Dedifferentiated amniotic fluid mesenchymal stem cell (primary cell): ENCODE results near the gene RTF1.

ENCODE experiments used
- DNase-seq: peaks from one replicate; pipeline ENCODE4 v3.0.0-alpha.2; 2016; ENCODE audit errors: extremely low spot score

The RTF1 gene

DNA sequence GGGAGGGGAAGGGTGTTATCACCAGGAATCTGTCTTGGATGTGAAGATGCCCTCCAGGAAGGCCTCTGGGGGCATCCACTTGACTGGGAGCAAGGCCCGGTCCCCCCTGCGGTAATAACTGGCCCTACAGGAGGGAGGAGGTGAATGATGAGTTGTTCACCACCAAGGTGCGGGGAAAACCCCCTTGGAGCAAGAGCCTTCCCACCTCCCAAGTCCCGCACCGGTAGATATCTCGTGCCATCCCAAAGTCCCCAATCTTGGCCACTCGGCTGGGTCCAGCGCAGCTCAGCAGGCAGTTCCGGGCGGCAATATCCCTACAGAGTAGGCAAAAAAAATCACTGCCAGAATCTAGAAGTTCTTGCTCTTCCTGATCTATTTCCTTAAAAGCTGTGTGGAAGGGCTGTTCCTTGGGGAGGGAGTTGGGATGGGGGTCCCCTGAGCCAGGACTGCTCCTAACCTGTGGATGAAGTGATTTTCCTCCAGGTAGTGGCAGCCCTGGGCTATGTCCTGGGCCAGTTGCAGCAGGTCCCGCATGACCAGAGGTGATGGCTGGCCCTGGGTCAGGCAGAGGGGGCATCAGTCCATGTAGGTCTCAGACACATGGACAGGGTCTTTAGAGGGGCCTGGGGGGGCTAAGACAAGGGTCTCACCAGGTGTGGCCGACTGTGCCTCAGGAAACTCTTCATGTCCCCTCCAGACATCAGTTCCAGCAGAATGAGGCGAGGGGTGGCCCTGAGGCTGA lies 88.0 kb downstream of the RTF1 start:
- DNase-seq, result no peak

DNA sequence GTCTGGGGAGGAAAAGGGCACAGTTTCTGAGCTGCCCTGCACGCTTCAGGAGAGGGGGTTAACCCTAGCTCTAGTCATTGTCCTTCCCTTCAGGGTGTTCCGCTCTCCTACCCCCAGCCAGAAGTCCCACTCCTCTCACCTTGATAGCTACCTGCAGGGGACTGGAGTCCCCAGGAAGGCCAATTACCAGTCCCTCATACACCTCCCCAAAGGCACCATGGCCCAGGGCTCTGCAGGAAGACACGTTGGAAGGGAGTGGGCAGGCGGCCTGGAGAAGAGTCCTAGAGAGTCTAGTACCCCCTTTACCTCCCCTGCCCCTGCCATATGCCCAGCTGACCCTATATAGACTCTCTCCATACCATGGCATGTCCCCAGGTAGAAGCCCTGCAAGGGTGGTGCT lies 88.9 kb downstream of the RTF1 start:
- no peak for DNase-seq

DNA sequence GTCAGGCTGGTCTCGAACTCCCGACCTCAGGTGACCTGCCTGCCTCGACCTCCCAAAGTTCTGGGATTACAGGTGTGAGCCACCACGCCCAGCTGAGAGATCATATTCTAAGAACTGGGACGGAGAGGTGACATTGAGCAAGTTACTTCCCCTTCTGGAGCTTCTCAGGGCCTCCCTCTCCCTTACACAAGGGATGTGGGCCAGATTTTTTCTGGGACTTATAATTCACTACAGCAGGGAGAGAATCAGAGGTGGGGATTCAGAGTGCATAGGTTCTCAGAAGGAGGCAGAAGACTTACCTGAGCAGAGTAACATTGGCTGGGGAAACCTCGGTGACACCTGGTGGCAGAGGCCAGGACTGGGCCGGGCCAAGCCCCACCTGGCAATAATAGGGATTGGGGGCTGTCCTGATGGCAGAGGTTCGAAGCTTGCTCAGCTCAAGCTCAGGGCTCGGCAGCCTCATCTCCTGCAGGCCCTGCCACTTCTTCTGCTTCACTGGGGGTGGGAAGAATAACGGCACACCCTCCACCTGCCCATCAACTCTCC lies 90.0 kb downstream of the RTF1 start:
- no peak for DNase-seq

DNA sequence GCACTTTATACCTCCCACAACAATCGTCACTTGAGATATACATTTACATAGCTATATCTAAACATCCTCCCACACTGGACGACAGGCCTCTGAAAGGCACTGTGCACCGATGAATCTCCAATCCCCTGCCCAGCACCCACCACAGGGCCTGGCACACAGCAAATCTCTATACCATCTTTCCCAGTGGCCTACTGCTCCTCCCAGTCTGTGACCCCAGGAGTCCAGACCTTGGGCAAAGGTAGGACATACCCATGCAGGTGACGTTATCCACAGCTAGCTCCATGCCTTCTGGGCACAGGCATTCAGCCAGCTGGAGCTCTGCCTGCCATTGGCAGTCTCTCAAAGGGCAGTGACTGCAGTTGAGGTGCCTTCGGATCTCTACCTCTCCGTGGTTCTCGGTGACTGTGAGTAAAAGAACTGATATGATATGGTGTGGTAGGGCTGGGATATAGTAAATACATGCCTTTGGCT lies 91.0 kb downstream of the RTF1 start:
- no peak for DNase-seq

DNA sequence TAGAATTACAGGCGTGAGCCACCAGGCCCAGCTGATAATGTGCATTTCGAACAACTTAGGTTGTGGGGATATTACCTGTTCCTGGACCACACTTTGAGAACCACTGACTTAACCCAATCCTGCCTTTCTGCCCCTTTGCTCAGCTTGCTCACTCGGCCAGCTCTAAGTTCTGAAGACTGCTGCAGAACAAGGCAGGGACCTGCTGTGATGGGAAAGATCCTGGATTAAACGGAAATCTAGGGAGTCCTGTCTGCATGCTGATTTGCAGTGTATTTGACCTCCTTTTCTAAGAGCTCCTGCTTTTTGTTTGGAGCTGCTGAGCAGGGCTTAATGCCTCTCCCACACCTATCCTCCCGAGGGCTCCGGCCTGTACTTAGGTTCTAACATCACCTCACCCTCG lies 93.8 kb downstream of the RTF1 start:
- no peak for DNase-seq

DNA sequence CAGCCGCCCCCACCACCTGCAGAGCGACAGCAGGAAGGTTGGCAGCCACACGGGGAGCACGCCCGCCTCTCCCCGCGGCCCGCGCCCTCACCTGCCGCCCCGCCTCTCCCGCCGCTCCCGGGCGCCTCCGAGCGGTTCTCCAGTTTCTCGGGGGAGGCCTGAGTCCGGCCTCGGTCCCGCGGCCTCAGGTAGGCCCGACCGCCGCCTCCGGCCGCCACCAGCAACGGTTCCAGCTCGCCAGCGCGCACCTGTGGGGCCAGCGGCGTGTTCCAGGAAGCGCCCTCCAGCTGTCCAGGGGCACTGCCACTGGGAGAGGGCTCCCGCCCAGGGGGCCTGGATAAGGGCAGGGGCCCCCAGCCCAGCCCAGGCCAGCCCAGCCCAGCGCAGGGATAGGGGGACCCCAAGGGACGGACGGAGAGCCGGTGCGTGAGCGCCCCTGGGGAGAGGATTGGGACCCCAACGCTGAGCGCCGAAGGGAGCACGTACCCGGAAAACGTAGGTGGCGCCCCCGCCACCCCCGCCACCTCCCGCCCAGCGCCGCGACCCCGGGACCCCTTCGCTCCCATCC lies 94.5 kb downstream of the RTF1 start:
- no peak for DNase-seq

DNA sequence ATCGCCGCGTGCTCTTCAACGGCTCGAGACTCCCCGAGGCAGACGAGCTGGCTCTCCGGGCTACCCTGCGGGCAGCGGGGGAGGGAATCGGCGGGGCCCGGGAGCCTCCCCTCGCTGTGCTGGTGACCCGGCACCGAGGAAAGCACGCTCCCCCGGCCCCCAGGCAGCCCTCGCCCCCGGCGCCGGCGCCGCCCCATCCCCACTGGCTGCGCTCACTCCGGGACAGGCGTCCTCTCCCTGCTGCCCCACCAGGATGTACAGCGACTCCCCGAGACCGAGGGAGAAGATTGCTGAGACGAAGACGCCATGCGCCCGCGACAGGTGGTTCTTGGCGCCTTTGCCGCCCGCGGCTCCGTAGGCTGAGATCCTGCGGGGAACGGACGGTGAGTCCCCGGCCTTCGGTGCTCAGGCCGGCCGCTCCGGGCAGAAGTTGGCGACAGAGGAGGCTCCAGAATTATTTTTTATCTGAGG lies 95.0 kb downstream of the RTF1 start:
- DNase-seq, result no peak

DNA sequence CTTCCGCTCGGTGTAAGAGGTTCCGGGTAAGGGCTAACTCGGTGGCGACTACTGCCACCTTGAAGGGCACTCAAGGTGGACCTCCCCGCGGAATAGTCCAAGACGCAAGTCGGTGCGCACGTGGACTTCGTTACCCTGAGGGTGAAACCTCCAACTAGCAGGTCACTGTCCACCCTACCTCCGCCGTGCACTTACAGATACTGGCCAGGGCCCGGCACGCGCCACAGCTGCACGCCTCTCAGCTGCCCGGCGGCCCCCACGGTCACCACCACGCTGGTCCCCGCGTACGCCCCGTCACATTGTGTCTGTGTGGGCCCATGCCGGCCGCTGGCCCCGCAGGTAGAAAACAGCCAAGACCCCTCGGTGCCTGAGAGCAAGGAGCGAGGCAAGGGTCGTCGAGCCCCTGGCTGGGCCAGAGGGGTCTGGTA lies 95.6 kb downstream of the RTF1 start:
- DNase-seq, result no peak

DNA sequence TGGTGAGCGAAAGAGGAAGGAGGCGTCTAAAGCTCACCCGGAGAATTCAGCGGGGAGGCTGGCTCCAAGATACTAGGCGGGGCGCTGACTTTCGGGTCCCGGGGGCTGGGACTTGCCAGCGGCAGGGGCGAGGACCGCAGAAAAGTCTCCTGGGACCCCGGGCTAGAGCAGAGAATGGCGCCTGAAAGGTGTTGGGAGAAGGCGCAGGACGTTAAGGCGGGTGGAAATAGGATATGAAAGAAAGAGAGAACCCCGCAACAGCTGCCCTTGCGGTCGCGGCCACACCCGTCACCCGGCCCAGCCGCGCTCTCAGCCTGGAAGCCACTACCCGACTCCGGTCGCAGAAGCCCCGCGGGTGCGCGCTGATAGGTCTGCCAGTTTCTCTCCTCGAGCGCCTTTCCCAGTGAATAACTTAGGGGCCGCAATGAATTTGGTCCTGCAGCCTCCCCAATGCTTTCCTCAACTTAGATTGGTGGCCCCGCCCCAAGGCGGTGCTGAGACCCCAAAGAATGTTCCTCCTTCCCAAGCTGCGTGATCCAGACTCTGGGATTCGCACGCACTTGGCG lies 96.1 kb downstream of the RTF1 start:
- no peak for DNase-seq

DNA sequence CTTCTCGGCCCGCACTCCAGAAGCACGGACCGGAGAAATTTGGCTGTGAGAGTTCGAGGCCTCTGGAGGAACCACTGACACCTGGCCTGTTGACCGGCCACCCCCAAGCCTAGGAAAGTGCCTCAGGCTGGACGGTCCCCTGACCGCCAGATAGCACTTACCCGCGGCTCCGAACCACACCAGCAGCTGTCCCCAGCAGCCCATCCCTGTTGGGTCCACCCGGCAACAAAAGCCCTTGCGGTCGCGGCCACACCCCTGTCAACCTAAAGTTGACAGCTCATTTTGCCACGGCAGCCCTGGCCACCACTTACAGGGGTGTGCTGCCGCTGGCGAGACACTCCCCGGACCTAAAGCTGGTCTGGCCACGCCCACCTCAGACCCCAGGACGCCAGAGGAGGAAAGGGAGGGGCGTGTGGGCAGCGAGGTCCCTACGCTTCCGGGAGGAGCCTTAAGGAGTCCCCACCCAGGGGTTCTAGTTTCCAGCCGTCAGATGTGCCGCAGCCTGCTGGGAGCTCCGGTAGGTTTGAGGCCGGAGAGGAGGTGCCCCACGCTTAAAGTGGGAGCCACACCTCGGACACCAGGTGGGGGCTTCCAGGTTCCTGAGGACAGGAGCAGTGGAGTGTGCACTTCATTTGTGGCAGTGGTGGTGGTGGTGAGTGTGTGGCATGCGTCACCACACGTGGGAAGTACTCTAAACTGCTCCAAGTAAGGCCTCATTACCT lies 96.8 kb downstream of the RTF1 start, which contains the start of gene LTK:
Gene LTK, minus strand, starts transcription at position 322 of the 722 bp plus-strand sequence. Its CDS starts 118 bp downstream, at position 204.
- no peak for DNase-seq

DNA sequence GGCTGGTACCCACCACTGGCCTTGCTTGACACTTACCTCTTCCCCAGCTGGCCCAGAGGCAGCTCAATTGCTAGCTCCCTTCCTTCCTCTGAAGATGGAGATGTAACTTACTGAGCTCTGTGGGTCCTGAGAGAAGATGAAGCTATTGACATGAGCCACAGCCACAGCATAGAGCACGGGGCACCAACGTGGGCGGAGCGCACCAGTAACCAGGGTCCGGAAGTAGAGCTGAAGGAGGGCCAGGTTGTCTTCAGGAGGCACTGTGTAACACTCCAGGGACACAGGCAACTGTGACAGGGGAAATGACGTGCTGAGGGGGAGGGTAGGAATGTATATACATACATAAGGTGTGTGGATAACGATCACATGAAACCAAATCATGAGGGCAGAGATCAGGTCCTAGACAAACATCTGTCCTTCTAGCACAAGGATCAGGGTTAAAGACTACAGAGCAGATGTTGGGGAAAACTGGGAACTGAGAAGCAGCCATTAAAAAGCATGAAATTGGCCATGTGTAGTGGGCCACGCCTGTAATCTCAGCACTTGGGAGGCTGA lies 101.1 kb downstream of the RTF1 start:
- no peak for DNase-seq

DNA sequence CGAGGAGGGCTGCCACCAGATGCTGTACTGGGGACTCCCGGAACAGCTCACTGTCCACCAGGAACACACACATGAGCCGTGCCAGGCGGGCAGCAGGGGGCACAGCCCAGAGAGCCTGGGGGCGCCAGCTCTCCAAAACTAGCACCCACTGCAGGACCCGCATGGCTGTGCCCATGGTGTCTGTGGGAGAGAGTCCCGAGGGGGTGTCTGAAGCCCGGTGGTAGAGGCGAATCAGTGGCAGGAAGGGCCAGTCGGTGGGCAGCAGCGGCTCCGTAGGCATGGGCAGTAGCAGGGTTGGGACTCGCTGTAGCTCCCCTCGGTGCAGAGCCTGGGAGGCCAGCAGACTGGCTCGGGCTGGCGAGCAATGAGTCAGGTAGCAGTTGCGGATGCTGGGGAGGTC lies 103.7 kb downstream of the RTF1 start:
- no peak for DNase-seq

DNA sequence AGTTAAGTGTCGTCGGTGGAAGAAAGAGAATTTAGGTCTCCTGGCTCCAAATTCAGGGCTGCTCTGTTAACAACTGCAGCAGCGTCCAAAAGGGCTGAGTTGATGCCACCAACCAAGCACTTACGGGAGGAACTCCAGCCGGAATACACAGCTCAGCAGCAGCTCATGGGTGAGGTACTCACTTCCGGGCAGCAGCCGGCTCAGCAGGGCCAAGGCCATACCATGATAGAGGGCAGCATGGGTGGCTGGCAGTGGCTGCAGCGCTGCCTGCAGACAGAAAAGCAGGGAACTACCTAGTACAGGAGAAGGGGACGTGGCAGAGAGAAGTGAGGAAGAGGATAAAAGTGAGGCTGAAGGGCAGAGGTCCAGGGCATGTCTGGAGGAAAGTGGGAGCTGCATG lies 104.7 kb downstream of the RTF1 start:
- no peak for DNase-seq

DNA sequence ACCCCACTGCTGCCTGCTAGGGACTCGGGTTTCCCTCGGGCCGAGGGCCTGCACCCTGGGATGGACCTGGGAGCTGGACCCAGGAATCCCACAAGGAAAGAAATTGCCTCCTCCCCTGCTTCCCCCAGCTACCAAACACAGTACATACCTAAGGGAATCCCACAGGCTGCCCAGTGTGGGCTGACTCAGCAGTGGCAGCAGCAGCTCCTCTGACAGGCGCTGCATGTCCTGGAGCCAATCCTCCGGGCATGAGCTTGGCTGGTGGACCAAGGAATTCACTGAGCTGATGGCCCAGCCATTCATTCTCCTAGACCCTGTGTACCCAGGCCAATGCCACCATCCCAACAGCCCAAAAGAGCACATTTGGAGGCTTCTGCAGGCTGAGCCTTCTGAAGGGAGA lies 106.2 kb downstream of the RTF1 start:
- no peak for DNase-seq

DNA sequence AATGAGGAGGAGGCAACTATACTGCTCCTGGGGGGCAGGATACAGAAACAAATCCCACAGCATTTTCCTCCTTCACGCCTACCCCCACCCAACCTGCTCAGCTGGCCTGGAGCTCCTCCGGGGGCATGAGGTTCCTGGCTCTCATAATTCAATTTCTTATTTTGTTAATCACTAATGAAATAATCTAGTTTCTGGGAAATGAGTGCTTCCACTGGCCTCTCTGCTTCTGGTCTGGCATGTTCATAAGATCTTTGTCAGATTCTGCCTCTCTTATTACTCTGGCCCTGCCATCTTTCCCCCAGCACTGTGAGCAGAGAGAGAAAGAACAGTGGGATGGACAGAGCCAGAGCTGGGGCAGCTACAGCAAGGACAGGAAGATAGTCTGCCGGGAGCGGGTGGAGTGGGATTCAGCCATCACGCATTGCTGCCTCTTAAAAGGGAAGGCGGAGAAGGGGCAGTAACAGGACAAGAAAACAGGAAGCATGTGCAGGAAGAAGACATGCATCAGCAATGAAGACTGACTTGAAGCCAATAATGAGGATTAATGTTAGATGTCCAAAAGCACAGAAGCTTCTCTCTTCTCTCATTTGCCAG lies 113.6 kb downstream of the RTF1 start:
- no peak for DNase-seq
